Measurements from ENCODE around the gene SLC7A5.

- TF ChIP-seq POLR2A (IDR thresholded peaks at IDR 0.05; ENCODE audit: low read depth, low read length) = no peak
- no peak for TF ChIP-seq POLR2AphosphoS5 (IDR thresholded peaks at IDR 0.05; ENCODE audit: low read depth, low read length)
These were observed 63.1 kb downstream of the SLC7A5 start for GRCh38 chr16:87806261-87806640.

Data from GM12892 (cell line).